SK-N-SH (cell line): ENCODE measurements around the gene PLXNB3.

ENCODE experiments used
- CHD2 ChIP-seq: fragments of 150-350 bp; IDR thresholded peaks from 2 replicates; pipeline ENCODE4 v1.6.1; 2018; ENCODE audit warnings: low read length; ENCODE audit not compliant: partially characterized antibody
- EZH2phosphoT487 ChIP-seq: fragments of 200-600 bp; sonication (generic); IDR thresholded peaks from 2 replicates; pipeline ENCODE4 v1.6.1; 2017; ENCODE audit warnings: low read depth, mixed run types, mild to moderate bottlenecking, antibody characterized with exemption, moderate library complexity, borderline replicate concordance
- MAX ChIP-seq: IDR thresholded peaks from 2 replicates; pipeline ENCODE4 v1.4.0; 2012; ENCODE audit warnings: low read depth
- MXI1 ChIP-seq: IDR thresholded peaks from 2 replicates; pipeline ENCODE4 v1.6.1; 2012; ENCODE audit warnings: mild to moderate bottlenecking, low read depth, low read length, improper control_type of control experiment
- NFIC ChIP-seq: IDR thresholded peaks from 2 replicates; pipeline ENCODE4 v1.4.0; 2012; ENCODE audit warnings: borderline replicate concordance
- RAD21 ChIP-seq: IDR thresholded peaks from 2 replicates; pipeline ENCODE4 v1.6.1; 2012; ENCODE audit warnings: mild to moderate bottlenecking, low read length
- REST ChIP-seq: IDR thresholded peaks from 2 replicates; pipeline ENCODE4 v1.6.1; 2012; ENCODE audit warnings: mild to moderate bottlenecking, low read depth, low read length, moderate library complexity
- RFX5 ChIP-seq: IDR thresholded peaks from 2 replicates; pipeline ENCODE4 v1.6.1; 2012; ENCODE audit warnings: mild to moderate bottlenecking, improper control_type of control experiment, low read length
- SMC3 ChIP-seq: IDR thresholded peaks from 2 replicates; pipeline ENCODE4 v1.6.1; 2012; ENCODE audit warnings: low read depth, low read length, improper control_type of control experiment
- TAF1 ChIP-seq: IDR thresholded peaks from 2 replicates; pipeline ENCODE4 v1.6.1; 2012; ENCODE audit warnings: low read depth, mild to moderate bottlenecking, low read length, moderate library complexity, borderline replicate concordance
- TEAD4 ChIP-seq: IDR thresholded peaks from 2 replicates; pipeline ENCODE4 v1.4.0; 2012; ENCODE audit warnings: mild to moderate bottlenecking, borderline replicate concordance; ENCODE audit not compliant: insufficient read depth
- YY1 ChIP-seq: IDR thresholded peaks from 2 replicates; pipeline ENCODE4 v1.4.0; 2012; ENCODE audit warnings: low read depth, mild to moderate bottlenecking
- TF ChIP-seq, protein P1 (sequence below): fragments of 200-600 bp; sonication (generic); IDR thresholded peaks from 2 replicates; pipeline ENCODE4 v1.6.1; 2017; ENCODE audit warnings: antibody characterized with exemption, mild to moderate bottlenecking, moderate library complexity

- TF ChIP-seq YY1 (no peak), MAX (no peak), REST (no peak), CHD2 (no peak), NFIC (no peak), MXI1 (no peak), EZH2phosphoT487 (no peak), TEAD4 (no peak), RFX5 (no peak), RAD21 (no peak), SMC3 (no peak), TAF1 (no peak)
- TF ChIP-seq, protein P1, sequence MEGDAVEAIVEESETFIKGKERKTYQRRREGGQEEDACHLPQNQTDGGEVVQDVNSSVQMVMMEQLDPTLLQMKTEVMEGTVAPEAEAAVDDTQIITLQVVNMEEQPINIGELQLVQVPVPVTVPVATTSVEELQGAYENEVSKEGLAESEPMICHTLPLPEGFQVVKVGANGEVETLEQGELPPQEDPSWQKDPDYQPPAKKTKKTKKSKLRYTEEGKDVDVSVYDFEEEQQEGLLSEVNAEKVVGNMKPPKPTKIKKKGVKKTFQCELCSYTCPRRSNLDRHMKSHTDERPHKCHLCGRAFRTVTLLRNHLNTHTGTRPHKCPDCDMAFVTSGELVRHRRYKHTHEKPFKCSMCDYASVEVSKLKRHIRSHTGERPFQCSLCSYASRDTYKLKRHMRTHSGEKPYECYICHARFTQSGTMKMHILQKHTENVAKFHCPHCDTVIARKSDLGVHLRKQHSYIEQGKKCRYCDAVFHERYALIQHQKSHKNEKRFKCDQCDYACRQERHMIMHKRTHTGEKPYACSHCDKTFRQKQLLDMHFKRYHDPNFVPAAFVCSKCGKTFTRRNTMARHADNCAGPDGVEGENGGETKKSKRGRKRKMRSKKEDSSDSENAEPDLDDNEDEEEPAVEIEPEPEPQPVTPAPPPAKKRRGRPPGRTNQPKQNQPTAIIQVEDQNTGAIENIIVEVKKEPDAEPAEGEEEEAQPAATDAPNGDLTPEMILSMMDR = no peak
Measured at GRCh38 chrX:153799326-153799725, 35.3 kb downstream of the PLXNB3 start.
